GM19238 (cell line): ENCODE data around the gene SERINC2.
"Not testable (repeated sequence)": the region's sequence is repeated elsewhere in the genome, so short reads cannot be mapped to it uniquely, and the experiment has no call there.

Experiments used
- DNase-seq: peaks from one replicate; pipeline ENCODE4 v3.0.0; 2011; ENCODE audit warnings: low spot score; ENCODE audit not compliant: insufficient read length

Gene SERINC2

GRCh38 chr1:31467005-31467674 is 54.1 kb downstream of the SERINC2 start:
- DNase-seq = no peak

- DNase-seq = no peak
Measured at GRCh38 chr1:31470794-31471315, 57.8 kb downstream of the SERINC2 start.

GRCh38 chr1:31471452-31472313 is 58.7 kb downstream of the SERINC2 start:
- not testable (repeated sequence) for DNase-seq

- not testable (repeated sequence) for DNase-seq
Measured at GRCh38 chr1:31472314-31472651, 59.3 kb downstream of the SERINC2 start.

- DNase-seq = not testable (repeated sequence)
Measured at GRCh38 chr1:31472673-31473072, 59.7 kb downstream of the SERINC2 start.

- DNase-seq = not testable (repeated sequence)
Measured at GRCh38 chr1:31473508-31473907, 60.5 kb downstream of the SERINC2 start.

DNA sequence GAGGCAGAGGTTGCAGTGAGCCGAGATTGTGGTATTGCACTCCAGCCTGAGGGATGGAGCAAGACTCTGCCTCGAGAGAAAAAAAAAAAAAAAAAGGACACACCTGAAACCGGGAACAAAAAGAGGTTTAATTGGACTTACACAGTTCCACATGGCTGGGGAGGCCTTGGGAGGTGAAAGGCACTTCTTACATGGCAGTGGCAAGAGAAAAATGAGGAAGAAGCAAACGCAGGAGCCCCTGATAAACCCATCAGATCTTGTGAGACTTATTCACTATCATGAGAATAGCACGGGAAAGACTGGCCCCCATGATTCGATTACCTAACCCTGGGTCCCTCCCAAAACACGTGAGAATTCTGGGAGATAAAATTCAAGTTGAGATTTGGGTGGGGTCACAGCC is 61.6 kb downstream of the SERINC2 start:
- not testable (repeated sequence) for DNase-seq

GRCh38 chr1:31476891-31477846 is 64.2 kb downstream of the SERINC2 start:
- no peak for DNase-seq

GRCh38 chr1:31478167-31478566 is 65.2 kb downstream of the SERINC2 start:
- DNase-seq = no peak

- DNase-seq = no peak
Measured at GRCh38 chr1:31479811-31480210, 66.8 kb downstream of the SERINC2 start.

DNA sequence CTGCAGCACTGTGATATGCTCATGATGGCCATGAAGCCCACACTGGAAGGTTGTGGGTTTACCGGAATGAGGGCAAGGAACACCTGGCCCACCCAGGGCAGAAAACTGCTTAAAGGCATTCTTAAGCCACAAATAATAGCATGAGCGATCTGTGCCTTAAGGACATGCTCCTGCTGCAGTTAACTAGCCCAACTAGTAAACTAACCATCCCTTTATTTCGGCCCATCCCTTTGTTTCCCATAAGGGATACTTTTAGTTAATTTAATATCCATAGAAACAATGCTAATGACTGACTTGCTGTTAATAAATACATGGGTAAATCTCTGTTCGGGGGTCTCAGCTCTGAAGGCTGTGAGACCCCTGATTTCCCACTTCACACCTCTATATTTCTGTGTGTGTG is 67.4 kb downstream of the SERINC2 start:
- not testable (repeated sequence) for DNase-seq

DNA sequence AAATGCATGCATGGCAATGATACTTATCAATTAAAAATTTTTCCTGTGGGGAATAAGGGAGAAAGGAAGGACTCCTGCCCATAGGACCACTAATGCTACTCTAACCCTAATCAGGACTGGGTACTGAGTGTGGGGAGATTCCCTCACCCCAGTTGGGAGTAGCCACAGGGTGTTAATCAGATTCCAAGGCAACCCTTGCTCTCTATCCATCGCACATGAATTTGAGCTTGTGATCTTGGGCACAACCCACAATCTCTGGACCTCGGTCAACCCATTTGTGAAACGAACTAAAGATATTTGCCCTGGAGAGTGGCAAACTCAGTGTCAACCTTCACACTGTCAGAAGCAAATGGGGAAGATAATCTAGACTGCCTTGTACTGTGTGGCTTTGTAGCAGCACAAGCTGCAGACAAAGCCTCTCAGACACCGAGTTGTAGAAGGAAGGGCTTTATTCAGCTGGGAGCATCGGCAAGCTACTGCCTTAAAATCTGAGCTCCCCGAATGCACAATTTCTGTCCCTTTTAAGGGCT is 69.5 kb downstream of the SERINC2 start:
- DNase-seq = no peak

DNA sequence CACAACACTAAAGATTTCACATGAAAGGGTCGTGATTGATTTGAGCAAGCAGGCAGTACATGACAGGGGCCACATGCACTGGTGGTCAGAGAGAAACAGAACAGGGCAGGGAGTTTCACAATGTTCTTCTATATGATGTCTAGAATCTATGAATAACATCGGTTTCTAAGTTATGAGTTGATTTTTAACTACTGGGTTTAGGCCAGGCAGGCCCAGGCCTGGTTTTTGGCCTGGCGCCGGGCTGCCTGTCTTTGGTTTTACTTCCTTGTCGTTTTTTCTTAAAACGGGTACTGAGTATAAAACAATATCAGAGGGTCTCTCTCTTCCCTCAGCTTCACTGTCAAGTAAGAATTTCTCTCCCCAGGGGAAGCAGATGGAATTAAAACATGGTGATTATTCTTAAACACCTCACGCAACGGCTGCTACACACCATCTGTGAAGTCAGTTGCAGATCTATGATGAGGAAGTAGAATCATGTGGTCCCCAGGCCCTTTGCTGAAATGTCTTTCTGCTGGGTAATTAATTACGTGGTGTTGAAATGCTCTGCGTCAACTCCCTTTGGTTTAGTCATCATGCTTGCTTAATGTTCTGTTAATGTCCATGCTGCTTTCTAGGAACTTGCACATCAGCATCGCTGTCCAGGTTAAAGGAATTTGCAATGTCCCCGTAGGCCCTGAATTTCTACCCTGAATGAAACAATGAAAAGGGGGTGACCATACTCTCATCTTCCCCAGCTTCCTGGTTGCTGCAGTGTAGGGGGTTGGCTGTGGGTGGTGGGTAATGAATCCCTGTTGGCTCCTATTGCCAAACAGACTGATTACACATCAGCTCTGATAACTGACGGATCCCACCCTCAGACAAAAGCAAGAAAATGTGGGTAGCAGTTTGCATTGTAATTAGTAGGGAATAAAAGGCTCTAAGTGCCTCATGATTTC is 70.3 kb downstream of the SERINC2 start:
- no peak for DNase-seq
